Sigmoid colon (tissue), 7 donors: Measurements from ENCODE around the gene NCKAP5. TPM values are rescaled to one million over a fixed set of nuclear protein-coding genes. Genes with fewer than 3 reads are reported as not detected.

Source experiments
- DNase-seq: peaks from one replicate; pipeline ENCODE4 v3.0.0-alpha.2; 2019
- H3K27ac ChIP-seq, 4 donors: fragments of 200-600 bp; sonication (generic); one replicate each; pipeline ENCODE4 v1.5.1; 2016 to 2019; ENCODE audit warnings: mild to moderate bottlenecking in 1 of 4
- H3K27me3 ChIP-seq, 3 donors: fragments of 200-600 bp; sonication (generic); one replicate each; pipeline ENCODE4 v1.5.1; 2019; ENCODE audit warnings: mild to moderate bottlenecking in 1 of 3
- H3K36me3 ChIP-seq, 4 donors: fragments of 200-600 bp; sonication (generic); one replicate each; pipeline ENCODE4 v1.5.1; 2016 to 2019
- H3K4me1 ChIP-seq, 4 donors: fragments of 200-600 bp; sonication (generic); one replicate each; pipeline ENCODE4 v1.5.1; 2017 to 2019
- H3K4me3 ChIP-seq, 4 donors: fragments of 200-600 bp; sonication (generic); one replicate each; pipeline ENCODE4 v1.5.1; 2017 to 2019; ENCODE audit warnings: mild to moderate bottlenecking in 2 of 4, moderate library complexity in 1 of 4
- H3K9me3 ChIP-seq, 4 donors: fragments of 200-600 bp in 3 of 4; sonication (generic) in 3 of 4; one replicate each; pipeline versions ENCODE4 v1.5.1 to v1.6.1; 2013 to 2019
- CTCF ChIP-seq, 4 experiments: fragments of 450-650 bp in 3 of 4; fragments of 200-600 bp in 1 of 4; IDR thresholded peaks; one replicate each; pipeline ENCODE4 v1.5.1; 2016 to 2019; ENCODE audit warnings: antibody characterized with exemption in 4 of 4, mild to moderate bottlenecking in 3 of 4, moderate library complexity in 2 of 4
- EP300 ChIP-seq, 4 donors: sonication (generic); formaldehyde crosslinking; IDR thresholded peaks; one replicate each; pipeline ENCODE4 v1.6.1; 2017; ENCODE audit warnings: antibody characterized with exemption in 4 of 4
- POLR2A ChIP-seq, 2 donors: fragments of 450-650 bp; IDR thresholded peaks; one replicate each; pipeline ENCODE4 v1.6.1; 2016; ENCODE audit warnings: antibody characterized with exemption in 2 of 2, mild to moderate bottlenecking in 2 of 2, moderate library complexity in 2 of 2
- POLR2AphosphoS5 ChIP-seq, 4 donors: sonication (generic); formaldehyde crosslinking; IDR thresholded peaks; one replicate each; pipeline ENCODE4 v1.6.1; 2017; ENCODE audit warnings: antibody characterized with exemption in 4 of 4
- WGBS, 2 donors: extraction: QIAGEN DNeasy Blood & Tissue Kit; methylation state at CpG; one replicate each; pipeline ENCODE4 v1.1.7; 2013; 5-methylcytosine and 5-hydroxymethylcytosine counted together
- intact Hi-C: fragments of 100-400 bp; cut with DNase I; formaldehyde crosslinking; loops from one replicate; pipeline ENCODE4 v1.15.1; 2023
- polyA plus RNA-seq, 3 donors: library from polyadenylated mRNA; stranded (reverse); fragments of 200-250 nt; gene quantifications; one replicate each; pipeline ENCODE4 v1.2.3, GENCODE V29; 2013
- total RNA-seq, 4 donors: library from RNA; depleted of rRNA; stranded (reverse); fragments of >200 nt; gene quantifications; one replicate each; pipeline ENCODE4 v1.1.0, GENCODE V29; 2016
- donor health status: healthy with polysubstance abuse.
- donor health status: Bipolar disorder and iron deficiency.
- donor health status: healthy.

Gene NCKAP5
- total and polyA plus RNA-seq, 7 donors = under 0.01 to 3.7 (median 0.60) TPM

- Histone ChIP-seq H3K4me1 (peaks cover 0 to 10% (median 0%) of the 10 kb centered on the region in 4 donors), H3K27ac (no peak overlapping the region), H3K27me3 (no peaks in the 10 kb centered on the region), H3K4me3 (no peak overlapping the region), H3K9me3 (no peaks in the 10 kb centered on the region), H3K36me3 (no peaks in the 10 kb centered on the region)
- 83 to 90% methylated on average over 4 of the region's 4 CpGs for WGBS, 2 donors
- DNase-seq = no peak
- TF ChIP-seq EP300 (IDR thresholded peaks at IDR 0.05) (no peak), POLR2A (IDR thresholded peaks at IDR 0.05) (no peak), CTCF (IDR thresholded peaks at IDR 0.05) (no peak), POLR2AphosphoS5 (IDR thresholded peaks at IDR 0.05) (no peak)
- intact Hi-C loops = no loop called here
Measured at GRCh38 chr2:133312038-133312729, 256.1 kb downstream of the NCKAP5 start.

GRCh38 chr2:133306236-133306635 is 262.0 kb downstream of the NCKAP5 start:
- no peaks in the 10 kb centered on the region for H3K9me3 ChIP-seq
- no peak overlapping the region for H3K4me3 ChIP-seq
- WGBS, 2 donors = 63 to 80% methylated on average over 2 of the region's 2 CpGs
- no peaks in the 10 kb centered on the region for H3K36me3 ChIP-seq
- TF ChIP-seq EP300 (IDR thresholded peaks at IDR 0.05) (no peak), POLR2AphosphoS5 (IDR thresholded peaks at IDR 0.05) (no peak), CTCF (IDR thresholded peaks at IDR 0.05) (no peak)
- DNase-seq = no peak
- no peak overlapping the region for H3K27ac ChIP-seq
- no peaks in the 10 kb centered on the region for H3K4me1 ChIP-seq
- intact Hi-C loops = no loop called here
- no peaks in the 10 kb centered on the region for H3K27me3 ChIP-seq

- no peaks in the 10 kb centered on the region for H3K27me3 ChIP-seq
- H3K4me3 ChIP-seq = no peak overlapping the region
- H3K4me1 ChIP-seq = no peaks in the 10 kb centered on the region
- DNase-seq = no peak
- H3K9me3 ChIP-seq = no peaks in the 10 kb centered on the region
- WGBS, 2 donors = 76 to 83% methylated on average over 3 of the region's 3 CpGs
- intact Hi-C loops = no loop called here
- no peak for TF ChIP-seq POLR2A (IDR thresholded peaks at IDR 0.05)
- TF ChIP-seq CTCF (IDR thresholded peaks at IDR 0.05) = no peak
- TF ChIP-seq POLR2AphosphoS5 (IDR thresholded peaks at IDR 0.05) = no peak
- no peak for TF ChIP-seq EP300 (IDR thresholded peaks at IDR 0.05)
- H3K27ac ChIP-seq = no peak overlapping the region
- no peaks in the 10 kb centered on the region for H3K36me3 ChIP-seq
Measured at GRCh38 chr2:133304344-133304743, 263.9 kb downstream of the NCKAP5 start.

- no peaks in the 10 kb centered on the region for H3K36me3 ChIP-seq
- H3K4me3 ChIP-seq = no peak overlapping the region
- no peaks in the 10 kb centered on the region for H3K27me3 ChIP-seq
- H3K27ac ChIP-seq = no peak overlapping the region
- WGBS, 2 donors = 70 to 80% methylated on average over 1 of the region's 1 CpG
- DNase-seq = no peak
- TF ChIP-seq EP300 (IDR thresholded peaks at IDR 0.05) = no peak
- TF ChIP-seq POLR2A (IDR thresholded peaks at IDR 0.05) = no peak
- no peak for TF ChIP-seq CTCF (IDR thresholded peaks at IDR 0.05)
- no peak for TF ChIP-seq POLR2AphosphoS5 (IDR thresholded peaks at IDR 0.05)
- H3K4me1 ChIP-seq = no peaks in the 10 kb centered on the region
- H3K9me3 ChIP-seq = no peaks in the 10 kb centered on the region
- intact Hi-C loops = no loop called here
Measured at GRCh38 chr2:133303150-133303549, 265.1 kb downstream of the NCKAP5 start.

GRCh38 chr2:133296401-133296800 is 271.9 kb downstream of the NCKAP5 start:
- DNase-seq = no peak
- intact Hi-C loops = no loop called here
- Histone ChIP-seq H3K4me3 (no peak overlapping the region), H3K27me3 (no peaks in the 10 kb centered on the region), H3K36me3 (no peaks in the 10 kb centered on the region), H3K27ac (no peak overlapping the region), H3K9me3 (no peaks in the 10 kb centered on the region), H3K4me1 (no peaks in the 10 kb centered on the region)
- TF ChIP-seq POLR2AphosphoS5 (IDR thresholded peaks at IDR 0.05) (no peak), CTCF (IDR thresholded peaks at IDR 0.05) (no peak), EP300 (IDR thresholded peaks at IDR 0.05) (no peak)
